Stimulated activated CD8-positive, alpha-beta memory T cell treated with anti-CD3 and anti-CD28 coated beads, Interleukin-7, amount 100 ng/mL, for 24 hours (primary cell): ENCODE data around the gene KCNMA1.

ENCODE experiments used
- DNase-seq: peaks from one replicate; pipeline ENCODE4 v3.0.0-alpha.2; 2020; ENCODE audit warnings: low read depth

KCNMA1 gene

DNA sequence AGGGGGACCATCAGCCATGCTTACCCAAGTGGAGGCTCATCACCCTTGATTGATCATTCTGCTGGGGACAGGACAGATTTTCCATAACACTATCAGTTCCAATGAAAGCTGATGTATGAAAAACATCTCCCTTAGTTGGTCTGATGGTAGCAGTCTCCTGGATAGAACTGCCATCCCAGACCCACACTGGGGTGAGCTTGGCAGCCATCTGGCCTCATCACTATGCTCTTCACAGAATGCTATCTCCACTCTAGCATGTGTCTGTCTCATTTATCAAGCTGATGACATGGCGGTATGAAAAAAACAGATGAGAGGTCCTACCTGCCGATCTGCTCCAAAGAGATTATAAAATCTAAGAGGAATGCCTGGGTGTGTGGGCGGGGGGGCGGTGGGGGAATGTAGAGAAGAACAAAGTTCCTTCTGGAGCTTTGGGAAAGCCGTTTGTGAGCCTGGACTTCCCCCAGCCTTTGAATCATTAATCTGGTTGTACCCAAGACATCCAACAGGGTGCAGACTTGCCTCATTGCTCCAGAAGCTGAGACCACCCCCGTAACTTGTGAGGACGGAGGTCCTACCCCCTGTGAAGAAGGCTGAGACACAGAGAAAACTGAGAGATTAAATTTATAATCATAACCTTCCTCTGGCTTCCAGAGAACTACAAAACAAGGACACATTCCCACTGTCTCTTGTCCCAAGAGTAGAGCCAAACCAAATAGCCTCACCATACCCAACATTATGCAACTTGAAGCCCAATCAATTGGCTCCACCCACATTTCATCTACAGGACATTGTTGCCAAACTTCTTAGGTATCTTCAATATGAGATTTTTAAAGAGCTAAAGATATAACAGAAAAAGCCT, 340.8 kb downstream of the KCNMA1 start:
- no peak for DNase-seq

DNA sequence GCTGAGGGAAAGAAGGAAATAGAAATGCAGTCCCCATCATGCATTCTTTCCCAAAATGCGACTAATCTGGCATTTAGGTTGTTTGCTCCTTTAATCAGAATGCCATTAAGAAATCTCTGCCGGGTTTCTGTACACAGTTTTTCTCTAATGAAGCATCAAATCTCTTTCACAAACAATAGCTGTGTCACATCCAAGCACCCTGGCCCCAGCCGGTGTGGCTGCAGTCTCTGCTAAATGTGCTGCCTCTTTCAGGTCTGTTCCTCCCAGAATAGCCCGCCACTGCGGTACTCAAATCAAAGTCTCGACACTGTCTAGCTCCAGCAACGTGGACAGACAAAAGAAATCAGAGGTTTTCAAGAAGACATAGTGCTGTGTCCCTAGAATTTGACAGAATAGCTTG, 343.8 kb downstream of the KCNMA1 start:
- DNase-seq = no peak

- no peak for DNase-seq
Observed at GRCh38 chr10:77293347-77293746, 344.3 kb downstream of the KCNMA1 start.

DNA sequence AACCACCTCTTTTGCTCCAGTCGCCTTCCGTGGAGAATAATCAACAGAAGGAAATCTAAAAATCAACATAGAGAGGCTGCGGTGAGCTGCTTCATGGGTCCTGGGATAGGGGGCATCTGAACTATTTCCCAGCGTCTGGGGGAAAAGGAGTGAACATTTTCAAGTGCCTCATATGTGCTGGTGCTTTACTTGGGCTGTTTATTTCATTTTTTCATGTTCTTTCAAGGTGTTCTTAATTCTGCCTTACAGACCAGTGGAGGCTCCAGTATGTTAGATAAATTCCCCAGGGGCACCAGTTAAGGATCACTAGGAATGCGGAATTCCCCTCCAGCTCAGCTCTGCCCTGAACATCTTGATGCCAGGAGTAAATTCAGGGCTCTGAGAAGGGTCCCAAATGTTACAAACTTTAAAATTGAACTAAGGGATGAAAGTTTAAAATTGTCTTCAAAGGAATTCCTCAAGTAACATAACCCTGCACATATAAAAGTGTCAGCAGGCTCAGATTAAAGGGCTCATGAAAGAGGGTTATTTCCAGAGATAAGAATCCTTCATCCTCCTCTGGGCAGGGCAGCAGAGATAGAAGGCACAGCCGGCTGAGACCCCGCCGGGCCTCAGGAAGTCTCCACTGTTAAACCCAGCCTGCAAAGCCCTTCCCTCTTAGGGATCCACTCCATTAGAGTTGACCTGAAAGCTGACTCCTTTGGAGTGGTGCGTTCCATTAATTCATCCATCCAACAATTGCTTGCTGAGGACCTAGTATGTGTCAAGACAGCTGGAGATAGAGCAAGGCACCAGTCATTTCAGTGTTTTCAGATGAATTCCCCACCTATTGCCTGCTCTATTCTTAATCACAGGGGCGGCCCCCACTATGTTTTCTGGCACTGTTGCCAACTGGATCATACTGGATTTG, 345.8 kb downstream of the KCNMA1 start:
- DNase-seq = no peak

- DNase-seq = no peak
Observed at GRCh38 chr10:77290528-77291155, 347.0 kb downstream of the KCNMA1 start.

GRCh38 chr10:77289790-77290189, 347.8 kb downstream of the KCNMA1 start:
- DNase-seq = no peak

DNA sequence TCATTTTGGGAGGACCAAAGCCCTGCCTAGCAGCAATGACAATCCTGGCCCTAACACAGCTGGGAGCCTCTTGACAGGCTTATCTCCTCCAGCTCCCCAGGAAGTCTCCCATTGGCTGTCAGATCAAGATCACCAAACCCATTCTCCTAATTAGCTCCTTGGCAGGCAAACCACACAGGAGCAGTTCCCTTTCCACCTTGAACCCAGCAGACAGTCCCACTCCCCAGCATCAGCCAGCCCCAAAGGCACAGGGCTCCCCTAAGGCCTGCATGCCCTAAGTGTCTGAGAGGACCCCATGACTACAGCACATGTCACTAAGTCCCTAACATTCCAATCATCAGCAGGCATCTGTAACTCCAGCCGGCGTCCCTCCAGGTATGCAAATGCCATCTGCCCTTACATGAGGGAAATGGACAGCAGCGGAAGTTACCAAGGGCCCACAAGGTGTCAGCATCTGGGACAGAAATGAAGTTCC, 348.5 kb downstream of the KCNMA1 start:
- no peak for DNase-seq

GRCh38 chr10:77287647-77288120, 349.9 kb downstream of the KCNMA1 start:
- DNase-seq = no peak

DNA sequence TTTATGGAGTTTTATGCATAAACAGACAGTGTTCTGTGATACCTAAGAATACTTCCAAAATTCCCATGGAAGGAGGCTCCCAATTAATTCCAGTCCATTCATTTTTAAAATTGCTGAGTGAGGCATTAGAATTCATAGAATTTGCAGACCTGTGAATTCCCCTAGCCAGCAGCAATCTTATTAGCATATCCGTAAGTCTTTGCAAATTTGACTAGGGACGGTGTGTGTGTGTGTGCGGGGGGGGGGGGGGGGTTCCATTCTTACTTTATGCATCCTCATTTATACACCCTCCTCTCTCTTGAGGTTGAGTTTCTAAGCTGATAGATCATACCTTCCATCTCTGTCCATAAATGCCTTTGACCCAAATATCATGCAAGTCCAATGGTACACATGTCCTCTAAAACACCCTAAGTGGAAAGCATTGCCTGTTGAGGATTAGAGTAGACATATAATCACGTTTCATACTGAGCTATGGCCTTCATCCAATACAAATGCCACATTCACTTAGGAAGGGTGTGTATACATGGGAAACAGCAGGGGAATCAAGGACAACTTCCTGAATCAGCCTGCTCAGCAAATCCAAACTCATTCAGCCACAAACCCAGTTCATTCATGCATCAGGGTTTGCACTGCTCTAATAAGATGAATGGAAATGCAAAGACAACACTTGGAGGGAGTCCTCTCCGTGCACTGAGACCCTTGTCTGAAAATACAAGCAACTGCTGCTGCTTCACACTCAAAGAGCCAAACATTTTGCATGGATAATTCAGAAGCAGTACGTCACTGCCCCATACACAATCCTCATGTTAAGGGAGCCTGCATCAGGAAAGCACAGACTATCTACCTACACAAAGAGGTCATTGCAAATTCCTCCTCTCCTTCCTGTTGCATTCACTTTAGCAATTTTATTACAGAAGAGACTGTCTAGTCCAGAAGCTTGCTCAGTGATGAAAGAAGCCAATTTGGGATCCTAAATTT, 350.8 kb downstream of the KCNMA1 start:
- DNase-seq = no peak

GRCh38 chr10:77285529-77286182, 352.0 kb downstream of the KCNMA1 start:
- no peak for DNase-seq

DNA sequence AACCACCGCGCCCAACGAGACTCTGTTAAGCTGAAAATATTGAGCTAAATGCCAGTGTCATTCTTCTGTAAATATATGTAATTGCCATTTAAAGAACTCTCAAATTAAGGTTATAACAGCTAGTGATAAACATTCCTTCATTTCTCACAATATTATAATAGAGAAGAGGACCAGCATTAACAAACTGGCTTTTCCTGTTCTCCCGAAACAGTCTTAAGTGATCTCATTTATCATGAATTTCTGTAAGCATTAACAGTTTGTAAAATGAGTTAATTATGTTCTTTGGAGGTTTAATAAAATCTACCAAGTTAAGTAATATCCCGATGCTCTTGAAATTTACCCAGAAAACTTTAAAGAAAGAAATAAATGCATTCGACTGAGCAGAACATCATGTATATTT, 352.8 kb downstream of the KCNMA1 start:
- no peak for DNase-seq

- DNase-seq = no peak
Observed at GRCh38 chr10:77283326-77283725, 354.3 kb downstream of the KCNMA1 start.

- DNase-seq = no peak
Observed at GRCh38 chr10:77282163-77282562, 355.4 kb downstream of the KCNMA1 start.

DNA sequence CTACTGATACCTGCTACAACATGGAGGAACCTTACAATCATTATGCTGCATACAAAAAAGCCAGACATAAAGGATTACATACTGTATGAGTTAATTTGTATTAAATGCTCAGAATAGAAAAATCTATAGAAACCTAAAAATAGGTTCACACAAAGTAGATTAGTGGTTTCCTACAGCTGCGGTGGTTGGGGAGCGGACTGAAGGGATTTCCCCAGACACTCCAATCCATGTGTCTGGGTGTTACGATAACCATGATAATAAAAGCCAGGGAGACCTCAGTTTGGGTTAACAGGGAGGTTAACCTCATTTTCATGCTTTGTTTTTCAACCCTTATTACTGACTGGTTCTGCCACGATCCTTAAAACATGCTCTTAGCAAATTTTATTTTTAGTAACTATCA, 355.9 kb downstream of the KCNMA1 start:
- DNase-seq = no peak

DNA sequence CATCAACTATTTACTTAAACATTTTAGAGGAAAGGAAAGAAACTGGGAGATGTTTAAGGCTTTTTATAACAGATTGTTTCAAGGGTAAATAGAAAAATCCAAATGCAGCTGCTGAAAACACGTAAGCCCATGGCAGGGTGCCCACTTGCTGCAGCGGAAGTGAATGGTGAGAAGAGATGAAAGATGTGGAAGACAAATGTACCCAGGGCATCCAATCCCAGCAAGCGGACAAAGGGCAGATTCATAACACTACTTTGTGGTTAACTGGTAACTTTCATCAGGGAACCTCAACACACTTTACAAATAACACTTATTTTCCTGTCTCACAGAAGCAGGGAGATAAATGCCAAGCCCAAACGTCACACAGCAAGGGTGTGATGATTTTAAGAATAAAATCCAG, 358.4 kb downstream of the KCNMA1 start:
- DNase-seq = no peak

DNA sequence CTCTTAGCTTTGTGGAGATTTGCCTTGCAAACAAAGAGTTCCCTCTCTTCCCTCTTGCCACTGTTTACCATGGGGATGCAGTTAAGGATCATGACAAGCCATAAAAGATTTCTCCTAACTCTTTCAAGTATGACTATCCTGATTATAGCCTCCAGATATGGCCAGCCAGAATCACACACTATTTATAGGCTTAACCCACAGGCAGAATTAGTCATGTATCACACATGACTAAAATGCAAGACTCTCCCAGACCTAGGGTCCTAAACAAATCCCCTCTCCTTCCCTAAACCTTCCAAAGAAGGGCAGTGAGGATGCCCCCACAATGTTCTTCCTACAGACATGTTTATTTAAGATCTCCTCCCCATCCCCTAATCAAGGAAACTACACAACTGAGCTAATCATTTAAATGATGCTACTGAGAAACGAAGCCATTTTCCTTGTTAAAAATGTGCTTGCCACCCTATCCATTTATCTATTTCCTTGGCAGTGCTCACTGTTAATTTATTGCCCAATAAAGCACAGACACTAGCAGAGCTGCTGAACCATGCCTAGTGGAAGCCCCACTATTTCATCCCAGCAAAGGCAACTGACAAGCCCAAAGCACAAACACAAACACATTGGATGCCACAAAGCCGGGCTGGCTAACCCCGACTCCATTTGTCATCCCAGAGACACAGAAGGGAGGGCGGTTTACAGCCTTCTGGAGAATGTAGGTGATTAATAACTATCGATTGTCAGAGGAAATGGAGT, 363.4 kb downstream of the KCNMA1 start:
- DNase-seq = no peak

DNA sequence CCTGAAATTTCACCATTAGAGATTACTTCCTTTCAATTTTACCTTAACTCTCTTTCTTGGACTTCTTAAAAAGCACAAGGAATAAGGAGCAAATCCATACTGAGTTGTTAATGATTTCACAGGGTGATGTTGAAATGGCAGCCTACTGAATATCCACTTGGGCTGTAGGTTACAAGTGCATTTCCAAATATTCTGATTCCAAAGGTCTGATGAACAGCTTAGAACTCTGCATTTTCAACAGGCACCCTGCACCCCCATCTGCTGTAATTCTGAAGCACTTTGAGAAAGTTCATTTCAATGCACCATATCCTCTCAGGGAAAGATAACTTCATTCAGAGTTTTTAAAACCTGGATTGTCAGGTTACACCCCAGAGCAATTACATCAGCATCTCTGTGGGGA, 368.4 kb downstream of the KCNMA1 start:
- no peak for DNase-seq

DNA sequence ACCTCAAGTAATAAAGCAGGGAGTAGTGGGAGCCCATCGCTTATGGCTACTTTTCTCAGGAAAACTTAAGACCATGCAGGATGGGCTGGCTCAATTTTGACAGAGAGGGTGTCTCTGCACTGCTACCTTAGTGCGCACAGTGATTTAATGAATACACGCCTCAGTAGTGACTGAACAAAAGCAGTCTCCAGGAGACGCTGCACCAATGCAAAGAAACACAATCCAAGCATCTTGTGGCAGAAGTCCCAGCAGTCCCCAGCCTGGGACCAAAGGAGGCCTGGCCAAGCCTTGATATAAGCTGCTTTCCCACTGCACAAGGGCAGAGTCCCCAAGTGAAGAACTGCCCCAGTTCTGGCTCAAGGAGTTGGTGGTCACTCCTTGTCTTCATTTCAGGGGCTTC, 368.9 kb downstream of the KCNMA1 start:
- no peak for DNase-seq

GRCh38 chr10:77267703-77268675, 369.6 kb downstream of the KCNMA1 start:
- DNase-seq = no peak
